Esophagus muscularis mucosa (tissue), 4 donors: ENCODE measurements around the gene ZBTB5.

Experiments
- EP300 ChIP-seq: sonication (generic); formaldehyde crosslinking; IDR thresholded peaks from one replicate; pipeline ENCODE4 v1.6.1; 2017; ENCODE audit warnings: antibody characterized with exemption
- POLR2A ChIP-seq: fragments of 450-650 bp; IDR thresholded peaks from one replicate; pipeline ENCODE4 v1.6.1; 2017; ENCODE audit warnings: antibody characterized with exemption, moderate library complexity, mild to moderate bottlenecking, low read depth
- POLR2AphosphoS5 ChIP-seq, 2 donors: sonication (generic); formaldehyde crosslinking; IDR thresholded peaks; one replicate each; pipeline ENCODE4 v1.6.1; 2017; ENCODE audit warnings: antibody characterized with exemption in 2 of 2
- TF ChIP-seq, protein P1 (sequence below), 3 experiments: fragments of 200-600 bp in 2 of 3; fragments of 450-650 bp in 1 of 3; sonication (generic) in 2 of 3; IDR thresholded peaks; one replicate each; pipeline ENCODE4 v1.5.1; 2017 to 2019; ENCODE audit warnings: antibody characterized with exemption in 3 of 3, mild to moderate bottlenecking in 2 of 3, moderate library complexity in 1 of 3

DNA sequence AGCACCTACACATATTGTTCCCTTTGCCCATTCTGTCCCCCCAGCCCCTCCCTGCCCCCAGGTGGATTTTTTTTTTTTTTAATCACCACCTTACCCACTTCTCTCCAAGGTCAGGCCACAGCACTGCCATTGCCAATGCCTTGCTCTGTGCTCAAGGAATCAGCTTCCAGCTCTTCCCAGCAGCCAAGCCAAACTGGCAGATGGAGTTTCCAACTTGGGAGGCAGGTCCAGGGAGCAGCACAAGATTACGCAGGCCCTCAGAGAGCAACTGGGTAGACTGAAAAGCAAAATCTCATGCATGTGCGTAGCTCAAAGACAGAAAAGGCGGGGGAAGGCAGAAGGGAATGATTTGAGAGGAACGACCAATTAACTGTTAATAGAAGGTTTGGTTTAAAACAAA lies 27.6 kb downstream of the ZBTB5 start:
- TF ChIP-seq EP300 (no peak), POLR2A (no peak), POLR2AphosphoS5 (IDR thresholded peaks at IDR 0.05) (no peak)
- TF ChIP-seq, protein P1, sequence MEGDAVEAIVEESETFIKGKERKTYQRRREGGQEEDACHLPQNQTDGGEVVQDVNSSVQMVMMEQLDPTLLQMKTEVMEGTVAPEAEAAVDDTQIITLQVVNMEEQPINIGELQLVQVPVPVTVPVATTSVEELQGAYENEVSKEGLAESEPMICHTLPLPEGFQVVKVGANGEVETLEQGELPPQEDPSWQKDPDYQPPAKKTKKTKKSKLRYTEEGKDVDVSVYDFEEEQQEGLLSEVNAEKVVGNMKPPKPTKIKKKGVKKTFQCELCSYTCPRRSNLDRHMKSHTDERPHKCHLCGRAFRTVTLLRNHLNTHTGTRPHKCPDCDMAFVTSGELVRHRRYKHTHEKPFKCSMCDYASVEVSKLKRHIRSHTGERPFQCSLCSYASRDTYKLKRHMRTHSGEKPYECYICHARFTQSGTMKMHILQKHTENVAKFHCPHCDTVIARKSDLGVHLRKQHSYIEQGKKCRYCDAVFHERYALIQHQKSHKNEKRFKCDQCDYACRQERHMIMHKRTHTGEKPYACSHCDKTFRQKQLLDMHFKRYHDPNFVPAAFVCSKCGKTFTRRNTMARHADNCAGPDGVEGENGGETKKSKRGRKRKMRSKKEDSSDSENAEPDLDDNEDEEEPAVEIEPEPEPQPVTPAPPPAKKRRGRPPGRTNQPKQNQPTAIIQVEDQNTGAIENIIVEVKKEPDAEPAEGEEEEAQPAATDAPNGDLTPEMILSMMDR (IDR thresholded peaks at IDR 0.05): no peak
